Stimulated activated CD4-positive, alpha-beta T cell treated with anti-CD3 and anti-CD28 coated beads, TNF-alpha, amount 100 ng/mL, for 4 hours (primary cell): ENCODE measurements around the gene TTC23L.

Source experiments
- DNase-seq, 3 experiments: peaks; one replicate each; pipeline ENCODE4 v3.0.0-alpha.2; 2020; ENCODE audit warnings: low read depth in 3 of 3

The TTC23L gene

DNA sequence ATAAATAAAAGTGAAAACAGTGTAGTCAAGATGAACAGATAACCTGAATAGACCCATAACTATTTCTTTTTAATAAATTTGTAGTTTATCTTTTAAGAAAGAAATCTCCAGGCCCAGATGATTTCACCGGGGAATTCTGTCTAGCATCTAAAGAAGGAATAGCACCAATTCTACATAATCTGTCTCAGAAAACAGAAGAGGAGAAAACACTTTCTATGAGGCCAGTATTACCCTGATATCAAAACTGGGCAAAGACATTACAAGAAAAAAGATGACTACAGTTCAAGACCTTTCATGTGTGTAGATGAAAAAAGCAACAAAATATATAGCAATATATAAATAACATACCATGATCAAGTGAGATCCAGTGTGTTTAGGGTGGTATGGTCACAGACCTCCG is 31.4 kb downstream of the TTC23L start:
- no peak for DNase-seq

DNA sequence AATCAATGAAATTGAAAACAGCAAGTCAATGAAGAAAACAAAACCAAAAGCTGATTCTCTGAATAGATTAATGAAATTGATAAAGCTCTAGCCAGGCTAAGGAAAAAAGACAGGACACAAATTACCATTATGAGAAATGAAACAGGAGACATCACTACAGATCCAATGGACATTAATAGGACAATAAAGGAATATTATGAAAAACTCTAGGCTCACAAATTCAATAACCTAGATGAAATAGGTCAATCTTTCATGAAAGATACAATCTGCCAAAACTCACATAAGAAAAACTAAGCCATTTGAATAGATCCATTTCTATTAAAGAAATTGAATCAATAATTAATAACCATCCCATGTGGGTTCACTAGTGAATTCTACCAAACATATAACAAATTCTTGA is 37.3 kb downstream of the TTC23L start:
- DNase-seq: no peak

DNA sequence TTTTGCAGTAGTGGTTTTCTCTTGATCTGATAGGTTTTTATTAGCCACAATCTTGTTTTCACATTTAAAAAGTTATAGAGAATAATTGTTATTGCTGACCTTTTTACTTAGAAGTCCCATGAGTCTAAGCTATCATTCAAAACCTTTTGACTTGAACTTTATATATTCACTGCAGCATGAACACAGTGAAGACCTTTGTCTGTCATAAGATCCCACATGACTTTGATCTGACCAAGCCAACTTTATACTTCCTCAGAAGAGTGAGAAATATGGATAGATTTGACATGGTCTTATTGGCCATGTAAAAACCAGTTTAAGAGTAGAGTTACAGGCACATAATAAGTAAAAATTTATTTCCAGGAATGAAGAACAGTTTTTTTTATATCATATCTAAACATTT is 42.3 kb downstream of the TTC23L start:
- no peak for DNase-seq

DNA sequence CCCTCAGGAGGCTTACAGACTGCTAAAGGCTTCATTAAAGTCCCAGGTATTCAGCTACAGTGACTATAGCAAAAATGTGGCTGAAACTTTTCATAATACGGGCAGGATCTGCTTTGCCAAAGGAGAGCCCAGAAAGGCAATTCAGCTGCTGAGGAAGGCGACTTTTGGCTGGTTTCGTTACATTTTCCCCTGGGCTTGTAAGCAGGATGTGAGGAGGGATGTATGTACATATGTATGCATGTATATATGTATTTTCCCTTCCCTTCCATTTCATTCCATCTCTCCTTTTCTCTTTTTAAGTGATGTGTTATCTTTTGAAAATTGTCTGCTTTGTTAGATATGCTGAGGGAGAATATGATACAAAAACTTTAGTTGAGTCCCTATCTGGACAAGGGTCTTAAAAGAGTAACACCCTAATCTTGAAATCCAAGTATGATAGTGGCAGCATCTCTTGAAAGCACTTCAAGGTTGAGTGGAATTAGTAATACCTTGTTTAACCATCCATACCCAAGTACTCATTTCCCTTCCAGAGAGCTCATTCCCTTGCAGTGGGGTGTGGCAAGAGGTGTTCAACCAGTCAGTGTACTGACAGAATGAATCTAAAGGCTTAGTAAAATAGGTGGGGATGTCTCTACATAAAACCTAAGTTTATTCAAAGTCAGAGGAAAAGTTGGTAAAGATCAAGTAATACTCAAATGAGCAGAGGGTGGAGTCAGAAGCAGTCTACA is 47.6 kb downstream of the TTC23L start:
- no peak for DNase-seq

DNA sequence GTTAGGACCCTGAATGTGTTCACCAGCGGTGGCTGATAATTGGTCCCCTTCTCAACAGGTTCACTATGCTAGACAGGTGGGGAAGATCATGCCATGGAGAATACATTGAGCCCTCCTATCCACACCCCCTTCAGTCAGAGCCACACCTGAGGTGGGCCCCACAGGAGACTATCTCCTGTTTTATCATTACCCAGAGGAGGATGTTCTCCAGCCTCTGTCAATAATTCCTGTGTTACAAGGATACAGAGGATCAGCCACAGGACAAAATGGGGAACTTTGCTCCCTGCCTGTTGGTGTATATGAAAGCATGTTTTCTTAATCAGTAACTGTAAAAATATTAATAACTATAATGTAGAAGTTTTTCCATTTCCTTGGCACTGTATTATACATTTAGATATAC is 50.4 kb downstream of the TTC23L start:
- no peak for DNase-seq

DNA sequence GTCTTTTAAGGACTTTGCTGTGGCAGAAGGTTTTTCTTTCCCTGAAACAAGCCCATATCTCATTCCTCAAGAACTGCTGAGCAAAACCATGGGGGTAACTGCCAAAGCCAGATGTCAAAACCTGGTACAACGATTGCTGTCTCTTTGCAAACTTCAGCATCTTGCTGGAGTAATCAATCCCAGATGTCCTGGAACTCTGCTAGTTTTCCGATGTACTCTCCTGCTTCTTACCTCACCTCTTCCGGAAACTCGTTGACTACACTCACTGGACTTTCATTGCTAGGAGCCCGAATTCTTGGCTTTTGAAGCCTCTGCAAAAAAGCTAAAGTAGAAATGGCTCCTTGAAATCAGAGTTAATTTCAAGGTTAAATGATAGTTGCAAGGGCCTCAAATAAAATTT is 53.0 kb downstream of the TTC23L start:
- DNase-seq: no peak

DNA sequence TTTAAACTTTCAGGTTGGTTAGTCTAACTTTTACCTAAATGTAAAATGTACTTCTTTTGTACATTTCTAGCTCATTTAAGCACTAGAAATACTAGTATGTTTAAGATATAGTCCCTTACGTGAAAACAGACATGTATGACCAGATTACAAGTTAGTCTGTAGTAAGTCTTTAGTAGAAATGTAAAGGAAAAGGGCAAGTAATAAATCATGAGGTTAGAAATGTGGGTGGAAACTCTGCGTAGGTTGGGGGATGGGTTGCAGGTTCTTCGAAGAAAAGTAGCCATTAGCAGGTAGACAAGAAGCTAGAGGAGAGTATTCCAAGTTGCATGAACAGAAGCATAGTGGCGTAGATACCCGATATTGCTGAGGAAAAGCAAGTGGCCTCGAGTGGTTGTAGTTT is 53.5 kb downstream of the TTC23L start:
- no peak for DNase-seq

DNA sequence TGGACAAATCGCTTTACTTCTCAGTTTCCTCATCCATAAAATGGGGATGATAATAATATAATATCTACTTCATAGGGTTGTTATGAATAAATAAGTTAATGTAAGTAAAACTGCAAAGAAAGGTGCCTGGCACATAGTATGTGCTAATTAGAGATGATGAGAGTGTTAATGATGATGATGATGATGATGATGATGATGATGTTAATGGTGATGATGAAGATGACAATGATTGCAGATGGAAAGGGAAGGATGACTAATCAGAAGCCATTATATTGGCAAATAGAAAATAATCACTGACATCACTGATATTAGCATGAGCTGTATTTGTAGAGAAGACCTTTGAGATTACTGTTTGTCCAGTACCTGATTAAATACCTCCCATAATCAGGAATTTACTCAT is 55.8 kb downstream of the TTC23L start:
- no peak for DNase-seq

DNA sequence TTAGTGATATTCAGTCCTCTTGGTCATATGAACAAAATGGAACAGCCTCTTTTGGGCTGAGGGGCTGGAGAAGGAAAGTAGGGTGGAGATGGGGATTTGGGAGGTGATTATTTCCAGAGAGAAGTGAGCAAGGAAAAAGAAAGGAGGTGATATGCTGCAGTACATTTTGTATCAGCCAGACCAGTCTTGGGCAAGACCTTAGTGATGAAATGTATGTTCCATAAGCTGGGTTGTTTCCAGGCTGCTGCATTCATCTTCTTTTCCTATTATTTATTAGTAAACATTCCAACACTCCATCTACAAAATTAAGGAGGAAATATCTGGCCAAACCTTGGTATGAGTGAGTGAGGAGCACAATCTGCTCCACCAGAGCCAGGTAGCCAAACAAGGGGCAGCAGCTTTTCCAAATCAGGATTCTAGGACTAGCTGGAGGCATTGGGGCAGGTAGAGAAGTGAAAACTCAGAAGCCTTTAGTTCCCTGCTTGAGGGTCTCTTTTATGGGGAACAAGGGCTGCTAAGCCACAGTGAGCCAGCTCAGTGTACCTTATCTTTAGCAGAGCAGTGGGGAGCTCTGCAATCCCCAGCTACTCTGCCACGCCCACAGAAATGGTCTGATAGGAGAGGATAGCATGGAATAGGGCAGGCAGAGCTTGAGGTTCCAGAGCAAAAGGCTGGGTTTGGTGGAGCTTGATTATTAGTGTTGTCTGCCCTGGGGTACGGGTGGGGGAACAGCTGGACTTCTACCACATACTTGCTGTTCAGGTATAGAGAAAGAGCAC is 56.9 kb downstream of the TTC23L start:
- DNase-seq: no peak

DNA sequence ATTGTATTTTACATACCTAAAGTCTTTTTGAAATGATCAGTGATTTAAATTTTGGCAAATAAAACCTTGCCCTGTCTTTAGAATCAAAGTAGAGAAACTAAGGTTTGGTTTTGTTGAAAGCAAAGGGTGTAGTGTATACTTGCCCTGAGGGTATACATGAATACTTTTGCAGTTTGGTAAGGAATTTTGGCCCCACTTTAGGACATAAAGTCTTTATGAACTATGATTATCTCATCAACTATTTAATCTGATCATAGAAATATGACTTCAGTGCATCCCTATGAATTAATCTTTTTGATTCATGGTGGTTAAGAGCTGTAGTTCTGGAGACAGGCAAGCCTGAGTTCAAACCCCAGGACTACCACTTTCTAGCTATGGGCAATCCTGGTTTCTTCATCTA is 58.7 kb downstream of the TTC23L start:
- DNase-seq: no peak

DNA sequence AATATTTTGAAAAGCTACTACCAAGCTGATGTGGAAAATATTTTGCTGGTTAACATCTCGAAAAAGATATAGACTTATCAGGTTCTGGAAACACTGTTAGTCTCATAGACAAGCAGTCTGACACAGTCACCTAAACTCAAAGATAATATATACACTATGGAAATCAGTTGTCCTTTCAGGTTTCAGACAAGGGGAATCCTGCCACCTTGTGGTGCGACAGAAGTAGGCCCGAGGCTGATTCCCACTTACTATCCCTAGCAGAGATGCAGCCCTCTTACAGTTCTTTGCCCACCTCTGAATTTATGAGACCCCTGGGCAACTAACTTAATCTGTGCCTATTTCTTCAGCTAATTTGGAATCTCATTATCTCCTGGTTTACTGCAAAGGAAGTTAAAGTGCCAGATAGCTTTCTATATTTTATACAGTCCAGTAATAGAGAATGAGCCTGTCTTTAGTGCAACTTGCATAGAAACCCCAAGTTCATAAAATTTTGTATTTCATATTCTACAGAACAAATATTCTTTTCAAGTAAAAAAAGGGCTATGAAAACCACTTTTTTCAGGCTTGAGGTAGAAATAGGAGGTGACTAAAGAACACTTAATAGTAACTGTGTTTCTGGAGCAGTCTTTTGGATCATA is 59.4 kb downstream of the TTC23L start:
- DNase-seq: peak in 2 of 3 experiments; percentile 27 to 37

DNA sequence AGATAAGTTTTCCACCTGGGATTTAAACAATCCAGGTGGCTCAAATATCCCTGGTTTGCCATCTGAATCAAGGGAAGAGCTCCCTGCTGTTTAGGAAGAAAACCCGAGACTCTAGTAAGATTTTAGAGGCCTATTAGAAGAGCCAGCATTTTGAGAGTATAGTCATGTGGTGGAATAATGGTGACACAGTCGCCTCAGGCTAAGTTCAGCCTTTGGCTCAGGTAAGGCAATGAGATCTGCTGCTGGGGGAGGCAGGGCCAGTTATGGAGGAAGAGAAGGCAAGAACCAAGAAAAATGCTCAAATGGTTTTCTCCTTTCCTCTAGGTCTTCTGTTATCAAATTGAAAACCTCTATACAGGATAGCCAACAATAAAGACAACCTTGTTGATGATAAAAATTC is 60.1 kb downstream of the TTC23L start:
- DNase-seq: no peak

DNA sequence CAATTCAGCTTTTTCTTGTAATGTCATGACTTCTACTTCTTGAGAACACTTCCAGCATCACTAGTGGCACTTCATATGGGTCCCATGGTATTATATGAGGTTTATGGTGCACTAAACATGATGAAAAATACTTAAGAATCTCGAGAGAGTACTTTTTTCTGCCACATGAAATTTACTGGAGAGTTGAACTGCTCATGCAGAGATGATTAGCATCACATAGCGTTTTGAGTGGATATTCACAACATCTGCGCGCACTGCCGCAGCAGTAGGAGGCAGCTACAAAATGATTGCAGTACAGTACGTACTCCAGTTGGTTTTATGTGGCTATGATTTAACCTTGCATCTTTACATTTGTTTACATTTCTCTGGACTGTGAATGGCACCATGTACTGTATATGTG is 61.7 kb downstream of the TTC23L start:
- no peak for DNase-seq

DNA sequence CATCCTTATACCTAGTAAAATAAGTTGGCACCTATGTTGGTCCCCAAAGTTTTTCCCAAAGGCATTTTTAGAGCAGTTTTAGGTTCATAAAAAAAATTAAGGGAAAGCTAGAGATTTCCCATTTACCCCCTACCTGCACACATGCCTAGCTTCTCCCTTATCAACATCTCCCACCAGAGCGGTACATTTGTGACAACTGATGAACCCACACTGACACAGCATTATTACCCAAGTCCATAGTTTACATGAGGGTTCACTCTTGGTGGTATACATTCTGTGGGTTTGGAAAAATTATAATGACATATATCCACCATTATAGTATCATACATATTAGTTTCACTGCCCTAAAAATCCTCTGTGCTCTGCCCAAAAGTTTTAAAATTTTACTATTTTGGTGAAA is 64.3 kb downstream of the TTC23L start:
- DNase-seq: no peak

DNA sequence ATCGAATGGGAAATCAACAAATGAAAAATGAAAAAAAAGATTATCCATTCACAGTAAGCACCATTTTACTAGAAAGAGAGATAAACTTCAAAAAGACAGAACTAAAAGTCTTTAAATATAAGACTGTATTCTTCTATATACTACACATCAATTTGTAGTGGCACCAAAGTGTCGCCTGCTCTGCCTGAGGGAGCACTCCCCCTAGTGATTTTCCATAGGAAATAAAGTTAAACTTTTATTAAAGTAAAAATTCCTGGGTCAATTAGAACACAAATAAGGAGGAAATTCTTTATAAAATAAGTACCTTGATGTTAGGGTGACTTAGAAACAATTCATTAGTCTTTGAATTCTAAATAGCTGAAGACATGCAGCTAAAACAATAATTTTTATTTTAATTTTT is 66.6 kb downstream of the TTC23L start:
- no peak for DNase-seq

DNA sequence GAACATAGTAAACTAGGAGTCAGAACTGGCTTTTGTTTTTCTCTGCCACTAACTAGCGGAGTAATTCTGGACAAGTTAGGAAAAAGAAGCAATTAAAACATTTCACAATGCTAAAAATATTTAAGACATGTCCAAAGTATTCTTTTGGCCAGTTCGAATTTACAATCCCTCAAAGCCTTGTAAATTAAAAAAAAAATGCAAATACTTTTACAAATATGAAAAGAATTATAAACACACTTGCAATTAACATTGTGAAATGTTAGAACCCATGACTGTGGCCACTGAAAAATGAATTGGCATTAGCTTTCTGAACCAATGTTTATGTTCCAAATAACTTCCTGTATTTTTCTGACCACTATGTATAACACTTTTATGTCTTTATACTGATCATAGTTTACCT is 74.1 kb downstream of the TTC23L start:
- no peak for DNase-seq

DNA sequence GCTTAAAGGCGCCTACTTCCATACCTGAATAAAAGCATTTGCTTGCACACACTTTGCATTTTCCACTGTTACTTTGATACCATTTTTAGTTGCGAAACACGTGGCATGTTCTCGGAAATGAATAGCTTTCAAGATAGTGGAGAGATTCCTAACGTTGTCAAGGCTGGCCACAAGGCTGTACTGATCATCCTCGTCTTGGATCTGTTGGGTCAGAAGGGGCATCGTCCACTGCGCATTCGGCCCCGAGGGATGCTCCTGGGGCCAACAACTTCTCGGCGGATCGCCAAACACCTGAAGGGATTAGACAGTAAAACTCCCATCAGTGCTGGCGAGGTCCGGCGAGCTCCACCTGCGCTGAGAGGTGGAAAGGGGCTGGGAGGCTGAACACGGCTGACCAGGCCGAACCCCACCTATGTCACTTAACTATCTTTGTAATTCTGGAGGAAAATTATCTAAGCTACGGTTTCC is 75.7 kb downstream of the TTC23L start:
- DNase-seq: peak in 1 of 3 experiments; percentile 1

DNA sequence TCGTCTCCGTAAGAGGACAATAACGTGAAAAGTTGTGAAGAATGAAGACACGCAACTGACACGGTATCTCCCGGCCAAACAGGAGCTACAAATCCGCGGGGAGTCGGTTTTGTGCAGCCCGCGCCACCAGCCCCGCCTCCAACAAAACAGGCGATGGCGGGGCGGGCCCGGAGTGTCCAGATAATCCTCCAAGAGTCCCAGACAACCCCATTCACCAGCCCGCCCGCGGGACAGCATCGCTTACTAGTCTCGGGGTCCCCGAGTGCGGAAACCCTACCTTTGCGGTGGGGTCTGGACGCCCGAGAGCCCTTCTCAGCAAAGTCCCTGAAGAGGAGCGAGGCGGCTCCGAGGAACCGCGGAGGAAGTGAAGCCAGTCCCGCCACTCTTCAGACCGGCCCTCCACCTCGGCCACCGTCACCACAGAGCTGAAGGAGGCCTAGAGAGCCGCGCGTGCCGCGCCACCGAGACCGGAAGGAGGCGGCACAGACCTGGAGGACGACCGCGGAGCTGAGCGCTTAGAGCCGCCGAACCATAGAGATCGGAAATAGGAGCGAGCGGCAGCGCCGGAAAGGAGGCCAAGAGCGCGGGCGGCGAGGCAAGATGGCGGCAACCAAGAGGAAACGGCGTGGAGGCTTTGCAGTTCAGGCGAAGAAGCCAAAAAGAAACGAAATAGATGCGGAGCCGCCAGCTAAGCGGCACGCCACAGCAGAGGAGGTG is 76.3 kb downstream of the TTC23L start, which contains the start of the genes BRIX1 and RAD1:
TSS of gene BRIX1 (plus strand) at position 573 of the 717 bp plus-strand sequence. CDS start at position 601, 28 bp downstream.
TSS of gene RAD1 (minus strand) at position 366 of the 717 bp plus-strand sequence. CDS start 612 bp downstream, outside the sequence.
- DNase-seq: peak; percentile 81 to 89 (median 88)

DNA sequence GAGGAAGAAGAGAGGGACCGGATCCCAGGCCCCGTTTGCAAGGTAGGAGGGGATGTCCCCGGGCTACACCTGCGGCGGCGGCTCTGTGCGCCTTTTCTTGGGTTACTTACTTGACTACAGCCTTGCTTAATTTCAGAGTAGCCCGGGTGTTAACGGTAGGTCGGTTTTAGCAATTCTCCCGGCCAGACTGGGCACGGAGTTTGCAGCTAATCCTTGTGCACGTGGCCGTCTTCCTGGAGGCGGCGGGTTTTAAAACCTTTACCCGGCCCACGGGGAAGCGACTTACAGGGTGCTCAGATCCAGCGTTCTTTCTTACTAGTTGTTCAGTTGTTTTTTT is 76.9 kb downstream of the TTC23L start:
- peak in 2 of 3 experiments; percentile 1 to 6 for DNase-seq

DNA sequence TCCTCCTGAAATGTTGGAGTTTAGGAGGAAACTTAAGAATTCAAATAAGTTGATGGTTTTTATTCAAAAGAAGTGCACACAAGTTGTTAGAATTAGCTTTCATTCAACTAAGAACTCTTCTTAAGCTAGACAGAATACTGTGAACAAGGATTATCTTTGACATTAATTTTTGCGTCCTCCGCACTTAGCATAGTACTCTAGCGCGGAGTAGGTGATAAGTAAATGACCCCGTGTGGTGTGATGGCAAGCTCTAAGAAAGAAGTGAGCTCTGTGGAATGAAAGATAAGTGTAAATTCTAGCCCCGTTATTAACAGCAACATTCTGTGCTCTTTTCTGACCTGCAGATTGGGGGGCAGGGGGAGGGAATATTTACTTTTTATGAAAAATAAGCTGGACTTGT is 77.6 kb downstream of the TTC23L start:
- DNase-seq: no peak

DNA sequence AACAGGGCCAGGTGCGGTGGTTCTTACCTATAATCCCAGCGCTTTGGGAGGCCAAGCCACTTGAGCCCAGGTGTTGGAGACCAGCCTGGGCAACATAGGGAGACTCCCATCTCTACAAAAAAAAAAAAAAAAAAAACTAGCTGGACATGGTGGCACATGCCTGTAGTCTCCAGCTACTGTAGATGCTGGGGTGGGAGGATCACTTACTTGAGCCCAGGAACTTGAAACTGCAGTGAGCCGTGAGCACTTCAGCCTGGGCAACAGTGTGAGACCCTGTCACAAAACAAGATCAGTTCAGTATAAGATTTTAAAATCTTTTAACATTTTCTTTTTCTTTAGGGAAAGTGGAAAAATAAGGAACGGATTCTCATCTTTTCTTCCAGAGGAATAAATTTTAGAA is 79.1 kb downstream of the TTC23L start:
- DNase-seq: no peak

DNA sequence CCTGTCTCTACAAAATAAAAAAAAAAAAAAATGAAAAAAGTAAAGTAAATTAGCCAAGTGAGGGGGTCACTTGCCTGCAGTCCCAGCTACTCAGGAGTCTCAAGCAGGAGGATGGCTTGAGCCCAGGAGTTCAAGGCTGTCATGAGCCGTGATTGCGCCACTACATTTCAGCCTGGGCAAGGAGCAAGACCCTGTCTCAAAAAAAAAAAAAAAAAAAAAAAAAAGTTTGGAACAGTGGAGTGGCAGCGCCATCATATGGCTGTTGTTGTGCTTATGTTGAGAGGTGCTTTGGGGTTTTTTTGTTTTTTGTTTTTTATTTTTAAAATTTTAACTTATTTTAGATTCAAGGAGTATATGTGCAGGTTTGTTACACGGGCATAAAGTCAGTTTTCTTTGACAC is 80.1 kb downstream of the TTC23L start:
- DNase-seq: no peak
